ENCODE results near the gene LDHD. TPM values are rescaled to one million over a fixed set of nuclear protein-coding genes. Genes with fewer than 3 reads are reported as not detected.
A peak's percentile ranks its signal among the peaks of the same experiment; 100 is the strongest.

Gene LDHD
- total and polyA plus RNA-seq, 2 of the 13 experiments (the other 11 are each of a cell fraction or from before 2014, with no cell fraction given), result 9.1 to 9.8 TPM

- TF ChIP-seq JDP2 (CRISPR knock-in tag; IDR thresholded peaks at IDR 0.05; ENCODE audit: borderline replicate concordance), result no peak
- TF ChIP-seq ZNF121 (CRISPR knock-in tag; IDR thresholded peaks at IDR 0.05), result peak; percentile 54; the same call in 1 of the 2 replicates
- no peak for TF ChIP-seq BRF2 (CRISPR knock-in tag; IDR thresholded peaks at IDR 0.05)
- no peak for TF ChIP-seq ZBTB2 (CRISPR knock-in tag; IDR thresholded peaks at IDR 0.05; ENCODE audit: low read depth)
- 0 out of 2 replicates have a peak, but pooled peaks have one; percentile 60 for TF ChIP-seq RBAK (CRISPR knock-in tag; IDR thresholded peaks at IDR 0.05)
- no peak for TF ChIP-seq ZNF10 (CRISPR knock-in tag; IDR thresholded peaks at IDR 0.05; ENCODE audit: borderline replicate concordance, low read depth)
- no peak for TF ChIP-seq PREB (CRISPR knock-in tag; IDR thresholded peaks at IDR 0.05)
- TF ChIP-seq ZNF572 (CRISPR knock-in tag; IDR thresholded peaks at IDR 0.05), result no peak
- TF ChIP-seq ZNF512B (CRISPR knock-in tag; IDR thresholded peaks at IDR 0.05; ENCODE audit: borderline replicate concordance), result no peak
- no peak for TF ChIP-seq SMC3 (IDR thresholded peaks at IDR 0.05; ENCODE audit: low read length)
- peak; percentile 36; the same call in 1 of the 2 replicates for TF ChIP-seq BRD4 (CRISPR knock-in tag; IDR thresholded peaks at IDR 0.05)
- peak; percentile 79 for TF ChIP-seq SALL1 (CRISPR knock-in tag; IDR thresholded peaks at IDR 0.05)
- 0 out of 2 replicates have a peak, but pooled peaks have one; percentile 23 for TF ChIP-seq ZNF747 (CRISPR knock-in tag; IDR thresholded peaks at IDR 0.05; ENCODE audit: borderline replicate concordance)
- TF ChIP-seq SPEN (CRISPR knock-in tag; IDR thresholded peaks at IDR 0.05; ENCODE audit: low read depth), result no peak; the same call in 1 of the 2 replicates
- TF ChIP-seq ZBTB37 (CRISPR knock-in tag; IDR thresholded peaks at IDR 0.05), result no peak
- no peak for TF ChIP-seq FLYWCH1 (CRISPR knock-in tag; IDR thresholded peaks at IDR 0.05)
- no peak for TF ChIP-seq MED8 (CRISPR knock-in tag; IDR thresholded peaks at IDR 0.05; ENCODE audit: insufficient replicate concordance)
- no peak for TF ChIP-seq TBP (CRISPR knock-in tag; IDR thresholded peaks at IDR 0.05)
- no peak for TF ChIP-seq MLLT10 (CRISPR knock-in tag; IDR thresholded peaks at IDR 0.05)
- TF ChIP-seq ZNF766 (CRISPR knock-in tag; IDR thresholded peaks at IDR 0.05; ENCODE audit: borderline replicate concordance), result no peak
- no peak for TF ChIP-seq ZNF775 (CRISPR knock-in tag; IDR thresholded peaks at IDR 0.05; ENCODE audit: borderline replicate concordance)
- TF ChIP-seq ELF1 (CRISPR knock-in tag; IDR thresholded peaks at IDR 0.05), result no peak
Measured at GRCh38 chr16:75116081-75116910, at the start of gene LDHD (continued).
